Ecto neural progenitor cell (in vitro differentiated cells): ENCODE results near the gene TTC28.
A peak's percentile ranks its signal among the peaks of the same experiment; 100 is the strongest.
"Not testable (repeated sequence)": the region's sequence is repeated elsewhere in the genome, so short reads cannot be mapped to it uniquely, and the experiment has no call there.

Source experiments
- DNase-seq: peaks from one replicate; pipeline ENCODE4 v3.0.0-alpha.2; 2018; ENCODE audit warnings: low spot score

The TTC28 gene

GRCh38 chr22:28679611-28680287, at the start of gene TTC28:
Gene TTC28 (minus strand): TSS chr22:28679840. CDS start chr22:28679723, 117 bp downstream.
- peak; percentile 88 for DNase-seq

GRCh38 chr22:28728621-28729313, 49.1 kb upstream of the TTC28 start:
- DNase-seq = no peak

GRCh38 chr22:28728002-28728401, 48.4 kb upstream of the TTC28 start:
- no peak for DNase-seq

GRCh38 chr22:28718044-28718443, 38.4 kb upstream of the TTC28 start:
- no peak for DNase-seq

- DNase-seq = no peak
These were observed 37.0 kb upstream of the TTC28 start for GRCh38 chr22:28716686-28717085.

- DNase-seq = no peak
These were observed 36.0 kb upstream of the TTC28 start for GRCh38 chr22:28715611-28716010.

- no peak for DNase-seq
These were observed 34.5 kb upstream of the TTC28 start for GRCh38 chr22:28714043-28714628.

- DNase-seq = no peak
These were observed 32.5 kb upstream of the TTC28 start for GRCh38 chr22:28711820-28712777.

GRCh38 chr22:28711341-28711740, 31.7 kb upstream of the TTC28 start:
- DNase-seq = no peak

- DNase-seq = no peak
These were observed 31.0 kb upstream of the TTC28 start for GRCh38 chr22:28710576-28711191.

- no peak for DNase-seq
These were observed 30.5 kb upstream of the TTC28 start for GRCh38 chr22:28710107-28710506.

- no peak for DNase-seq
These were observed 27.2 kb upstream of the TTC28 start for GRCh38 chr22:28706845-28707244.

- no peak for DNase-seq
These were observed 23.8 kb upstream of the TTC28 start for GRCh38 chr22:28703436-28703835.

- no peak for DNase-seq
These were observed 23.3 kb upstream of the TTC28 start for GRCh38 chr22:28702891-28703290.

GRCh38 chr22:28693041-28693760, 13.6 kb upstream of the TTC28 start:
- not testable (repeated sequence) for DNase-seq

GRCh38 chr22:28689796-28690195, 10.2 kb upstream of the TTC28 start:
- DNase-seq = not testable (repeated sequence)

GRCh38 chr22:28682966-28683365, 3.3 kb upstream of the TTC28 start:
- DNase-seq = not testable (repeated sequence)

GRCh38 chr22:28680813-28681490, 1.3 kb upstream of the TTC28 start:
- not testable (repeated sequence) for DNase-seq

- DNase-seq = peak; percentile 57
These were observed 646 bp downstream of the TTC28 start for GRCh38 chr22:28678778-28679610.
